Heart left ventricle (tissue), 13 donors: ENCODE results near the gene STUM.

Experiments used
- POLR2A ChIP-seq, 2 donors: fragments of 450-650 bp; IDR thresholded peaks; one replicate each; pipeline ENCODE4 v1.6.1; 2017; ENCODE audit warnings: antibody characterized with exemption in 2 of 2, mild to moderate bottlenecking in 2 of 2, moderate library complexity in 2 of 2
- TF ChIP-seq, protein P1 (sequence below), 12 donors: fragments of 200-600 bp; sonication (generic) in 4 of 12; IDR thresholded peaks; one replicate each; pipeline versions ENCODE4 v1.5.0 to v1.8.0; 2018 to 2022; ENCODE audit warnings: antibody characterized with exemption in 12 of 12, mild to moderate bottlenecking in 5 of 12
- donor health status: ischemic (EF 13 %, LVEDD 7.1; RV severe dilation, severe dysfunction).
- donor health status: DM: no; HTN: yes; CAD: no.
- donor health status: DM: no; HTN: no; CAD: no.
- donor health status: ischemic (EF 25% LVEDD 6.9; RV normal size, moderate dysfunction).
- donor health status: ischemic (EF 25% LVEDD 5.7; RV mildly dilated, moderate dysfunction).
- donor health status: ischemic (EF 35%, LVEDD 5.7; RV mildly dilated, moderate dysfunction).
- donor health status: nonischemic (EF 11% LVEDD 7.7; RV severe dilation, severe dysfunction).
- donor health status: DM: yes; HTN: yes; CAD: no.
- donor health status: PGD.
- donor health status: ischemic (EF 29% LVEDD 5.4; RV normal size, mild dysfunction).
- donor health status: nonischemic (EF 23%, LVEDD 6.1; RV moderate dilation, normal function).

DNA sequence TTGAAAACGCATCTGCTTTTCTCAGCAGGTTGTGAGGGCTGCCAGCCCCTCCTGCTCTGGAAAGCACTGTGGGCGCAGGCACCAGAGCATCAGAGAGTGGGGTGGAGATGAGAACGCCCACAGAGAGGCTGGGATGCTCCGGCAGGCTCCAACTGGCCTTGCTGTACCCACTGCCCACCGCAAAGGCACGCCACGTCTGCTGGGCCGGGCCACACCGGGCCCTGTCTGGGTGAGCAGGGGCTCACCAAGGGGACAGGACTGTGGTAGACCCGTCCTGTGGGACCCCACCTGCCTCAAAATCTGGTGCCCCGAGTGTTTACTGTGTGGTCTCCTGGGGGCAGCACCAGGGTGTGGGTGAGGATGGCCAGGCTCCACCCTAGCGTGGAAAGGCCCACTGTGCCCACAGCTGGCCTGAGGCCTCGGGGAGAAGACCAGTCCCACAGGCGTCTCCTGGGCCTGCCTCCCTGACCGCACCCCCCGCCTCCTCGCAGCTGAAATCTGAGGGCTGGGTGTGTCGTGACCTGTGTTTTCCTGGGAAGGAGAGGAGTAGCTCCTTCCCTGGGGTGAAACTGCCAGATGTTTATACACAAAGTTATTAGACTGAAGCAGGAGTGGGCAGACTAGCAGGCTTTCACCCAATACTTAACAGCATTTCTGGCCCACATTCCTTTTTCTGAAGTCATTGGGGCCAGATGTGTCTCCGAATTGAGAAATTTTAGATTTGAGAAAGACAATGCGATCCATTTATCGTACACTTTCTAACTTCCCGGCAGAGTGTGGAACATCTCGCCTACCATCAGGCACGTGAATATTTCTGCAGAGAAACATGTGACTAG lies 53.8 kb downstream of the STUM start:
- TF ChIP-seq POLR2A (IDR thresholded peaks at IDR 0.05) = no peak
- TF ChIP-seq, protein P1, sequence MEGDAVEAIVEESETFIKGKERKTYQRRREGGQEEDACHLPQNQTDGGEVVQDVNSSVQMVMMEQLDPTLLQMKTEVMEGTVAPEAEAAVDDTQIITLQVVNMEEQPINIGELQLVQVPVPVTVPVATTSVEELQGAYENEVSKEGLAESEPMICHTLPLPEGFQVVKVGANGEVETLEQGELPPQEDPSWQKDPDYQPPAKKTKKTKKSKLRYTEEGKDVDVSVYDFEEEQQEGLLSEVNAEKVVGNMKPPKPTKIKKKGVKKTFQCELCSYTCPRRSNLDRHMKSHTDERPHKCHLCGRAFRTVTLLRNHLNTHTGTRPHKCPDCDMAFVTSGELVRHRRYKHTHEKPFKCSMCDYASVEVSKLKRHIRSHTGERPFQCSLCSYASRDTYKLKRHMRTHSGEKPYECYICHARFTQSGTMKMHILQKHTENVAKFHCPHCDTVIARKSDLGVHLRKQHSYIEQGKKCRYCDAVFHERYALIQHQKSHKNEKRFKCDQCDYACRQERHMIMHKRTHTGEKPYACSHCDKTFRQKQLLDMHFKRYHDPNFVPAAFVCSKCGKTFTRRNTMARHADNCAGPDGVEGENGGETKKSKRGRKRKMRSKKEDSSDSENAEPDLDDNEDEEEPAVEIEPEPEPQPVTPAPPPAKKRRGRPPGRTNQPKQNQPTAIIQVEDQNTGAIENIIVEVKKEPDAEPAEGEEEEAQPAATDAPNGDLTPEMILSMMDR (IDR thresholded peaks at IDR 0.05) = no peak
